ENCODE data around the gene ICA1. TPM values are rescaled to one million over a fixed set of nuclear protein-coding genes. Genes with fewer than 3 reads are reported as not detected.
A peak's percentile ranks its signal among the peaks of the same experiment; 100 is the strongest.

The ICA1 gene
- total RNA-seq, 1 donor from 2014 or later = 27.0 TPM

DNA sequence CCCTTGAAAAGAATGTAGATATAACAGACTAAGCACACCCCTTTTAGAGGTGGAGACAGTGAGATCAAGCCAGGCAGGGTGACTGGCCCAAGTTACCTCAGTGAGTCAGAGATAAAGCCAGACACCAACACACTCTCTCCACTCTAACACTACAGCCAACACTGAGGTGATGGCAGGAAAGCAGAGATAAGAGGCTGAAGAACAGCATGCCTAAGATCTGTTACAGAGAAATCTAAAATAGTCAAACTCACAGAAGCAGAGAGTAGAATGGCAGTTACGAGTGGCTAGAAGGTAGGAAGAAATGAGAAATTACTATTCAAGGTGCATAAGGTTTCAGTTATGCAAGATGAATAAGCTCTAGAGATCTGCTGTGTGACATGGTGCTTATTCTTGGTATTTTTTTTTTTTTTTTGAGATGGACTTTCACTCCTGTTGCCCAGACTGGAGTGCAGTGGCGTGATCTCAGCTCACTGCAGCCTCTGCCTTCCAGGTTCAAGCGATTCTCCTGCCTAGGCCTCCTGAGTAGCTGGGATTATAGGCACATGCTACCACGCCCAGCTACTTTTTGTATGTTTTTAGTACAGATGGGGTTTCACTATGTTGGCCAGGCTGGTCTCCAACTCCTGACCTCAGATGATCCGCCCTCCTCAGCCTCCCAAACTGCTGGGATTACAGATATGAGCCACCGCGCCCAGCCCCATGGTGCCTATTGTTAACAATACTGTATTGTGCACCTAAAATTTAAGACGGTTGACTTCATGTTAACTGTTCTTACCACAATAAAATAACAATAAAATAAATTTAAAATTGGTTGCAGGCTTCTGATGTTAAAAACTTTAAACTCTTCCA, 28.7 kb downstream of the ICA1 start:
- ATAC-seq (no peak), DNase-seq (ENCODE audit: low spot score) (no peak)
- intact Hi-C loops (cut with DNase I) = no loop called here

DNA sequence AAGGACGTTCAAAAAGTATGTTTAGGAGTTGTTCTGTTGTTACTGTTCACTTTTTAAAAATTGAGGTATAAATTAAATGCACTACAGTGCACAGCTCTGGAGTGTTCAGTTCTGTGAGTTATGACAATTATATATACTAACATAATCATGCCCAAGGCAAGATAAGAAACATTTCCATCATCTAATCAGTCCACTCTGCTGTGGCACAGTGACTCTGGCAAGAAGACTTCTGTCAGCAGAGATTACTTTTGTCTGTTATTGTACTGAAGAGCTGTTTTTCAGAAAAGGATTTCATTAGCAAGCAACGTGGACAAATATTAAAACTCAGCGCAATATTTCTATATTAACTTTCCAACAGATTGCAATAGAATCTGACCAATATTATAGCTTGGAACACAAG, 32.0 kb downstream of the ICA1 start:
- DNase-seq (ENCODE audit: low spot score) = no peak
- ATAC-seq = no peak
- intact Hi-C loops (cut with DNase I) = no loop called here

DNA sequence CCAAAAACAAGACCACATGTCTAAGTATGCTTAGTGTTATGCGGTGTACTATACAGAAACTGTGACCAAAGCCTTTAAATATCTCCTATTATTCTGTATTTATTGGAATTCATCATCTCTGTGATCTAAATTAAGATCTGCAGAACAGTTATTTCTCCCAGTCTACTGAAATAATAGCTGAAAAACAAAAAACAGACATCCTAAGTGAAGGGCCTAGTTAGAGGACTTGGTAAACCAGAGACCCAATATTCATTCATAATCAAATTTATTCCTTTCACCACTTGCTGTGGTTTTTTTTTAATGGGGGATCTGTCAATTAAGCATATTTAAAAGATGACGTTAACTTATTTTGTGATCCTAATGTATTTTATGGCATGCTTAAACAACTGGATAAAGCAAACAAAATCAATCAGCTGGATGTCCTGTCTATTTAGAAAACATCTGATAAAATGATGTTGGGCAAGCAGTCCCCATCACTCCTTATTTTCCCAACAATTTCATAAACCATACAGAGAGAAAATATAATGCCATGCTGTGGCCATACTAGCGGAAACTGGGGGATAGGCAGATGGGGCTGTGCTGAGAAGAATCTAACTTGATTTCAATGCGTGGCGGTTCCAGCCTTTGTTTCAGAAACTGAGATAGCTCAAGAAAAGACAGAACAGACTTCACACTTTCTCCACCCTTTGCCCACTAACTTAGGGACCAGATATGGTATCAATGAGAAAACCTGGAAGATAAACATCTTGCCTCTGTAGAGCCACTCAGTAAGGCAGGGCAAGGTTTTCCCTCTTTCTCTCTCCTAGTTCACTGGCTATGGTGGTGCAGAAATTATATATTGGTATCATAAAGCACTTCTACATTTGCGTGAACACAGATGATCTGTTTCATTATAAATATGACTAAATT, 32.9 kb downstream of the ICA1 start:
- no peak for ATAC-seq
- intact Hi-C loops (cut with DNase I) = no loop called here
- DNase-seq (ENCODE audit: low spot score) = no peak

DNA sequence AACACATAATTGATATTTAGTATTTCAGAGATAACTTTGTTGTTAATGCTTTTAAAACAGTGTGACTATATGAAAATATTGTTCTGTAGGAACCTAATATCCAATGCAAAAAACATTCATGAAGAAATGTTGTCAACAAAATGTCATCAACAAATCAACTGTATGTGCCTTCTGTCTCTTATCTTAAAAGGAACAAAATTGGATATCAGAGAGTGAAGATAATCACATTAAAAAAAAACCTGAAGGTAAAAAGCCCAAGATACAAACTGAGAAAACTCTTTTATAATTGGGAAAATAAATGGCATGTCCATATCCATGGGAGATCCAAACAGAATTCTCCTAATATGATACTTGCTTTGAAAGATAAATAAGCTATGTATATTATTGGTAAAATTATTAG, 33.9 kb downstream of the ICA1 start:
- DNase-seq (ENCODE audit: low spot score) (no peak), ATAC-seq (no peak)
- intact Hi-C loops (cut with DNase I) = no loop called here

DNA sequence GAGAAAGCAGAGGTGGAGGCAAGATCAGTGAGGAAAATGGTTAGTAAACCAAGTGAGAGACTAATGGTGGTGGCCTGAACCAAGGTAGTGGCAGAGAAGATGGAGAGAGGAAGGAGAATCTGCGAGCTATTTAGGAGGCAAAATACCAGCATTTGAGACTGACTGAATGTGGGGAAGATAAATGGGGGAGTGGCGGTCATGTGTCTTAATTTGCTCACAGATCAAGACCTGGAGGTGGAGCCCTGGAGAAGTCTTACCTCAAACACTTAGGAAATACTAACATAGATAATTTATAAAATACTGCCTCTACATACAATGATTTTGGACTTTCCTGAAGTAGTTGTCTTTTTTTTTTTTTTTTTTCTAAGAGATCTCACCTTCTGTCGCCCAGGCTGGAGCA, 34.7 kb downstream of the ICA1 start:
- ATAC-seq (no peak), DNase-seq (ENCODE audit: low spot score) (no peak)
- intact Hi-C loops (cut with DNase I) = no loop called here

DNA sequence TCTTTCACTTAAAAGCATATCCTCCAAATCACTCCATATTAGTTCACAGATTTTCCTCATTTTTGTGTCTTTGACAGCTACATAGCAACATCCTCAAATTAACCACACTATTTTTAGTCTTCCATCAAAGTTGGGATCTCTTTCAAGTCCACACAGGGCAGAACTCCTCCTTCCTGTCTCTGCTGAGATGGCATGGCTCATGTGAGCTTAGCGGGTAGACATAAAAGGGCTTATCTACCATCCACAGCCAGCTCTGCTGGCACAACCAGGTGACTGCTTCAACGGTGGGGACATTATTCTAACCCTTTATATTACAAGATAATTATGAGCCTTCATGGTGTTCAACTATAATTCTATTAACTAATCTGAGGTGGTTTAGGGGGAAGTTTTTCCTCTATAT, 35.5 kb downstream of the ICA1 start:
- no peak for ATAC-seq
- intact Hi-C loops (cut with DNase I) = no loop called here

DNA sequence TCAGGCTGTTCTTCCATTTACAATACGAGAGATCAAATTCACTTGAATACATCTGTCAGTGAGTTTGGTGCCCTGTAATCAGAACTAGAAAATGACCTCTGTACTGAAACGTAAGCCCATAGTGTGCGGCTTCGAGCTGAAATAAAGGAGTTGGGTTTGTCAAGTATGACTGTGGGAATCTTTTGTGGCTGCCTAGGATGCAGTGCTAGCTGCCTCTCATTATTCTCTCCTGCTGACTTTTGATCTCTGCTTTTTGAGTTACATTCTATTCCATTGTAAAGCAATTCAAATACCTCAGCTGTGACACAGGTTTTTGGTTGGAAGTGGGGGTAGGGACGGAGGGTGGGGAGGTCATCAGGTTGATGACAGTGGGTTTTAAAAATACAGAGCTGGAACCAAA, 40.4 kb downstream of the ICA1 start:
- ATAC-seq (no peak), DNase-seq (ENCODE audit: low spot score) (no peak)
- intact Hi-C loops (cut with DNase I) = no loop called here

More for the DNA sequence above, 35.5 kb downstream of the ICA1 start:
- no peak for DNase-seq (ENCODE audit: low spot score)

DNA sequence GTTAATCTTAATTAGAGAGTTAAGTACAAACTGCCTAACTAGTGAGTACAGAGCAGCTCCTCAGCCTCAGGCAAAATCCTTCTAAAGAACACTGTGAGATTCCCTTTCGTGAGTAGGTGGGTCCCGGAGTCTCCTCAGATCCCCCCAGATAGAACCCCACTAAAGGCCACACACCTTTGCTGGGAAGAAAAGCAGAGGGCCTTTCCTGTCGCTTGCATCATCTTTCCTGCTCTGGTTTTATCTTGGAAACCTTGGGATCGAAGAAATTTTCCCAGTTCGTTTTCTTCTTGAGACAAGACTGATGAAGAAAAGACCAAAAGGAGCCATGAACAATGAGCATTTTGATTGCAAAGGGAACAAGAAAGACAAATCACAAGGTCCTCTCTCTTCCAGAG, 40.9 kb downstream of the ICA1 start:
- ATAC-seq = no peak
- intact Hi-C loops (cut with DNase I) = no loop called here
- DNase-seq (ENCODE audit: low spot score) = no peak

DNA sequence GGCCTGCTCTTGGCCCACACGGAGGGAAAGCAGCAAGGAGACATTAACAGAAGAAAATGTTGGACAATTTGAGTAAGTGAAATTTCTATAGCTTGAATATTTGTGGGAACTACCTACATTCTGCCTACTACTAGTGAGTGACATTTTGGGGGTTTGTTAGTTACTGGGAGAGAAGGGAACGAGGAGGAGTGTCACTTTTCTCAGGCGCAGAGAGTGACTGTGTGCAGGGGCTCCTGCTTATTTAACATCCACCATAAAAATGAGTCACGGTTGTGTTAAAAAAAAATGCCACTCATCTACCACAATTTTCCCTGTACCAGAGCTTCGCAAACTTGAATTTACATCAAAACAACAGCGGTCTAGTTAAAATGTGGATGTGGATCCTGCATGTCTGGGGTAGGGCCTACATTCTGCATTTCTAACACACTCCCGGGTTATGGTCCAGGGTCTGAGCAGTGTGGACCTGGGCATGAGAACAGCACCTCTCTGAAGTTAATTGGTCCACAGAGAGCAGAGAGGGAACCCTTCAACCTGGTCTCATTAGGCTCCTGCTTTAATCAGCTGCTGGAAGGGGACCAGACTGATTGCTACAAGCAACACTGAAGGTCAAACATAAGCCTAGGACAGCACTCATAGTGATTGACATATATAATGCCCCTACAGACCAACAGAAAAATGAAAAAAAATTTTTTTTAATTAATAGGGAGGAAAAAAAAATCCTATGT, 41.4 kb downstream of the ICA1 start:
- DNase-seq (ENCODE audit: low spot score) (no peak), ATAC-seq (no peak)
- intact Hi-C loops (cut with DNase I) = no loop called here

DNA sequence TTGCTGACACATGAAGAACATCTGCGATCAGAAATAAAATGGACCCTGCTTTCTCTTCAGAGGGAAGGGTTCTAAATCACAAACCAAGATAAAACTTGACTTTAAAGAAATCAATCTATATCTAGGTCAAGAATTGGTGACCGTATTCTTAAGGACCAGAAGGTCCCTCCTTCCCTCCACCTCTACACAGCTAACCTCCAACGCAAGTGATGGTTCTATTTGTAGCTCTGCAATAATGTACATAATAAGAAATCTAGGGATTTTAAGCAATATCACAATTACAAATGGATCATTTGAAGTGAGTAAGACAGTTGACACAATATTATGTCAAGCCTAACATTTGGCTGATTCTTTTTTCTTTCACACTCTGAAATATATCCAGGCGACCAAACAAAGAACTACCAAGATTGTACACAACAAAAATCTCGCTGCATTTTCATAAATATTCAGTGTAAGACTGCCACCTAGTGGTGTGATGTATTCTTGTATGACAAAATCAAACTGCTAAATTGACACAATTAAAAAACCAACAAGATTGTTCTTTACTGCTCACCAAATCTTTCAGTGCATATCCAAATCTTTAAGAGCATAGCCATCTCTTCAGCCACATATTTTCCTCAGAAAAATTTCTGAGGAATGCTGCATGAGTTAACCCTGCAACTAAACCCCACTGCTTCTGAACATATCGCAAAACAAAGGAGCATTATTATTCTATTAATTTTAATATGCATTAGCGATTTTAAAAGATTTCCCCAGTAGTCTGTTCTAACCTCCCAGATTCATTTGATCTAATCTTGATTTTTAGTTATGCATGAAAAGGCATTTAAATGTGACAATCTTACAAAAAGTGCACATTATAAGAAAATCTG, 44.5 kb downstream of the ICA1 start:
- peak; percentile 66 for ATAC-seq
- intact Hi-C loops (cut with DNase I) = no loop called here
- DNase-seq (ENCODE audit: low spot score) = no peak

DNA sequence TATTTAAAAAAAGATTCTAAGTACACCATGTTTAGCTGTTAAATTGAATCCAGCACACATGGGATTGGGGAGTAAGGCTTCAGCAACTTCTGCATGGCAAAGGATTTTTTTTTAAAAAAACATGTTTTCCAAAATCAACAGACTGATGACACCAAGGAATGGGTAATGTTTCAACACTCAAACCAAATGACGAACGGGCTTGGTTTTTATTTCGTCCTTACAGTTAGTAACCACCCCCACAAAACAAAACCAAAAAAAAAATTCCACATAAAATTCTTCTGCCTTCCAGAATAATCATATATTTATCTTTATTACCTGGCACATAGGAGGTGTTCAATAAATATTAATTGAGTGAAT, 45.7 kb downstream of the ICA1 start:
- intact Hi-C loops (cut with DNase I) = no loop called here
- no peak for DNase-seq (ENCODE audit: low spot score)

DNA sequence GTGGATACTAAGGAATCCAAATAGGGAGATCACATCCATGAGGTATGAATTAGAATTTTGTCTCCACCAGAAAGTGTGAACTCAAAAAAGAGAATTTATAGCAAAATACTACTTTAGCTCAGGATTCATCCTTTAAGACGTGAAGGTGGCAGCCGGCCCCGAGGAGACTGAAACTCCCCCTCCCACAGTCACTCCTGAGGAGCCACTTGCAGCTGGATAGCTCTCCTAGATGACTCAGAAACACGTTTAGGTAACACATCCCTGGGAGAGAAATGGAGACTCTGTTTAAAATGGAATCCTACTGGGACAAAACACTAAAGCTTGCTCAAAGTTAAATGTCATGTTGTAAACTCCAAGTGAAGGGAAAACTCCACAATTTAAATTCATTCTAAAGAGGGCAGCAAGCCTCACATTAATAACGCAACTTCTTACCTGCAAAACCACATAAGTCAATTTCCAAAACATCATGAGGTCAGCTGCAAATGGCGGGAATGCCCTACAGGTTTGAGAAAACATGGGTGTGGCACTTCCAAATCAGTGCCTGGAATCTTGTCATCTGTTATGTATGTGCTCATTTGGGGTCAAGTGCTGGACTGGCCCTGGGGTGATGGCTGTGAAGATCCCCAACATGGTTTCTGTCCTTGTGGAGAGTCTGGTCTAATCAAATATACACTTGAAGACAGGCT, 46.2 kb downstream of the ICA1 start:
- DNase-seq (ENCODE audit: low spot score) (no peak), ATAC-seq (no peak)
- intact Hi-C loops (cut with DNase I) = no loop called here

More for the DNA sequence above, 45.7 kb downstream of the ICA1 start:
- peak; percentile 25 for ATAC-seq

DNA sequence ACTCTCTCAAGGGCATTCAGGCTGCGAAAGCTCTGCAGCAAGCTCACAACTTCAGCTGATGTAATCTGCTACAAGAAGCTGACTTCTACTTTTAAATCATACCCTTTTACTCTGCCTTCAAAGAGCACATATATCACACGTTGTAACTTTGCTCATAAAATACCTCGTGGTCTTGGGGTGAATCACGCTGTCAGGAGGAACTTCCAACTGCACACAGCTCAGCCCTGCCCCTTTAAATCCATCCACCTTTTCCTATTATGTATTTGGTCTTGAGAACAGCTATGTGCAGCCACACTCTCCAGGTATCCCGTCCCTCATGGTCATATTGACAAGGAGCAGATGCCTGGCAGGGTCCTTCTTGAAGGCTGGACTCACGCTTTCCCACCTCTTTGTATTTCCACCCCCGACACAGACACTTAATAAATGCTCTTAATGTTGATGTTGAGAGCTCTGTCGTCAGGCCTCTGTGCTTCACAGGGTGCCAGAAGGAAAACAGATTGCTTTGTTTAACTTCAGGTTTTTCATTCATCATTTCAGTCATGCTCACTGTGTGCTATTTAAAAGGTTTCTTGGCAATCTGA, 47.6 kb downstream of the ICA1 start:
- DNase-seq (ENCODE audit: low spot score) = no peak
- intact Hi-C loops (cut with DNase I) = no loop called here
- peak; percentile 11 for ATAC-seq

DNA sequence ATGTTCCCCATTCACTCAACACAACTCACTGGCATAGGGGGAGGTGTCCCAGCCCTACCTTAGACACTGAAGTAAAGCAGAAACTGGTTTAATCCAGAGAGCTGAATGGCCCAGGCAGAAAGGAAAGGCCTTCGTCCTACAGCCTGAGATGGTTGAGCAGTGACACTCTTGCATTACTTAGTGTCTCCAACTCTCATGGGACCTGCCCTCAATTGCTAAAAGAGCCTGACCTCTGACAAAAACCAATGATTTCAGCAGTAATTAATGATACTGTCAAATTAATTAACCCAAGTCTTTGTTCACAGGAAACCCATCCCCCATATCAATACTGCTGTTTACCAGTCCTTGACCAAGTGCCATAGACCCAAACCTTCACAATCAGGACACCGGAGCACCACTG, 48.6 kb downstream of the ICA1 start:
- no peak for ATAC-seq
- intact Hi-C loops (cut with DNase I) = no loop called here
- no peak for DNase-seq (ENCODE audit: low spot score)

DNA sequence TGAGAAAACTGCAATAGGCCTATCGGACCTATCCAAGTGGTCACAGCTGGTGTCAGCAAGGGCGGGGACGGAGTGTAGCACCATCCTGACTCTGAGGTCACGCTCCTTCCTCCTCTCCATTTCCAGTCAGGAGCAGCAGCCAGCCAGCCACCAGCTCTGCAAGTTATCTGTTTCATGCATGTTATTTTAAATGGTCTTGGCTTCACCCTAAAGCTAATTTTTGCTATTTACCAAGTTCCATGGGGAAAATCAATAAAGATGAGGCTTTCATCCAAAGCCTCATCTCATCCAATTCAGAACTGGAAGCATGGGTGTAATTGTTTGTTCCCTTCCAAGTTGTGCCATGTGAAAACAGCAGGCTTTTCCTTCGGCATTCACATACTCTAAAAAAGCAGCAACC, 49.3 kb downstream of the ICA1 start:
- no peak for ATAC-seq
- no peak for DNase-seq (ENCODE audit: low spot score)
- intact Hi-C loops (cut with DNase I) = no loop called here

DNA sequence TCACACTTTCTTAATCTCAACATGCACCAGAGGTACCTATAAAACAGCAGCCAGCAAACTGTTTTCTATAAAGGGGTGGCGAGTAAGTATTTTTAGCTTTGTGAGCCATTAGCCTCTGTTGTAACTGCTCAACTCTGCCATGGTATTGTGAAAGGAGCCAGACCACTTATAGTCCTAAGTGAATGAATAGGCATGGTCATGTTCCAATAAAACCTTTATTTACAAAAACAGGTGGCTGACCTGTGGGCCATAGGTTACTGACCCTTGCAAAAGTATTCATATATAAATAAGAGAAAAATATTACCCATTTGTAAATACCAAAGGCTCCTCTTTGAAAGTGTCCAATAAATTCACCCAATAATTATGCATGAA, 50.3 kb downstream of the ICA1 start:
- ATAC-seq (no peak), DNase-seq (ENCODE audit: low spot score) (no peak)
- intact Hi-C loops (cut with DNase I) = no loop called here

DNA sequence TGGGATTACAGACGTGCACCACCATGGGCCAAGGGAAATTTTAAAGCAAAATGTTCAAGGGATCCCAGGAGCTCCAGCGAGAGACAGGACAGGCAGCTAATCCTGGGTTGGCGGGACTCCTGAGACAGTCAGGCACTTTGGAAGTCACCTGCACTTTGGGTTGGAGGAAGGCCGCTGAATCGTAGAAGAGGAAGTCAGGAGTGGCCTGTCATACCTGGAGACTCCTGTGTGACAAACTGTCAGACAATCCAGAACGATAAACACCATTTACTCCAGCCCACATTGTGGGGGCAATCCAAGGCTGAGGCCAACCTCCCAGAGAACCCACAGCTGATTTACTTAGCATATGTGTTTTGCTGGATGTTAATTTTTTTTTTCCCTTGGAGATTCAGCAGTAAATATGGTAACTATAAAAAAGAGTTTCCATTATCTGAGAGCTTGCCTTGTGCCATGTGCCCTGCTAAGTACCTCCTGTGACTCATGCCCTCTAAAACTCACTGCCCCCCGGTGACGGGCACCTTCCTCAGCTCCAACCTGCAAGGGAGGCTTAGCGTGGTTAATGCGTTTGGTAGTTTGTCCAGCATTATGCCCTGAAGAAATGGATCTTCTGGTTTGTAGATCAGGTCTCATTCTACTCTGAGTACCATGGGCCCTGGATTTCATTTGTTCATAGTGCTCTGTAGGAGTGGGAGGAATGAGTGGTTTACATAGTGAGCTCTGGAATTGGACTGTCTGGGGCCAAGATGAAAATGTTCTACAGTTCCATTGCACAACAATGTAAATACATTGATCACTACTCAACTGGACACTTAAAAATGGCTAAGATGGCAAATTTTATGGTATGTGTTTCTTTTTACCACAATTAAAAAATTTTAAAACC, 50.9 kb downstream of the ICA1 start:
- intact Hi-C loops (cut with DNase I) = no loop called here
- DNase-seq (ENCODE audit: low spot score) = no peak
- no peak for ATAC-seq

All from sciatic nerve (tissue), 2 donors.